ENCODE data around the gene FGGY. TPM values are rescaled to one million over a fixed set of nuclear protein-coding genes. Genes with fewer than 3 reads are reported as not detected.

The FGGY gene
- total and polyA plus RNA-seq, 4 donors: 16.0 to 67.0 (median 43.4) TPM

DNA sequence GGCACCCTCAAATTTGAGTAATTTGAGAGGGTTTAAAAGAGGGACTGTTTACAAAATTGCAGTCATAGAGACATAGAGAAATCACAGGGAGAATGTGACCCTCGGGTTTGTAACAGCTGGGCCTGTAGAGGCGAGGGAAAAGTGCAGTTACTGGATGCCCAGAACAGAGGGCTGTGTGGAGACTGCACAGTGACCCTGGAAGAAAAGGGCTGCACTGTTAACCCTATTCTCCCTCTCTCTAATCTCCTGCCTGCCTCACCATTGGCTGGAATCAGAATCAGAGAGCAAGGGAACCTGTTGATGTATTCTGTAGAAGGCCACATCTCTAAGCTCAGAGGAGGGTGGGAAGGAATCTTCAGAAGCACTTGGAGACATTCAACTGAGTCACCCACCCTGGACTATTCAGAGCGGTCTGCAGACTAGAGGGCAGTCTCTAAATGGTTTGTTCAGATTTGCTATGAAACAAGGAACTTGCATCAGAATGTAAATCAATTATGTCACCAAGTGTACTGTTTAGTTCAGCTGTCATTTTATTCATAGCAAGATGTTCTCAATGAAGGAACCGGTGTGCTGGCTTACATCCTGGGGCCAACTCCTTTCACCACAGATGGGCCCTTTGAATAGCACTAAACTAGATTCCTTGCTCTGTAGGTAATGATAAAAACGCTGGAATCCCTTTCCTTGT, 385.6 kb downstream of the FGGY start:
- H3K4me1 ChIP-seq (ENCODE audit: control insufficient read depth in 4 of 4, insufficient read depth in 4 of 4, low read length in 3 of 4): no peaks in the 10 kb centered on the region
- no peaks in the 10 kb centered on the region for H3K9me3 ChIP-seq (ENCODE audit: control insufficient read depth in 4 of 4, low read length in 3 of 4)
- DNase-seq (ENCODE audit: low spot score): no peak
- H3K27me3 ChIP-seq (ENCODE audit: control insufficient read depth in 4 of 4, insufficient read depth in 4 of 4, low read length in 3 of 4): no peaks in the 10 kb centered on the region
- H3K36me3 ChIP-seq (ENCODE audit: control insufficient read depth in 4 of 4, insufficient read depth in 3 of 4, low read depth in 1 of 4, low read length in 3 of 4): peaks cover 2 to 17% (median 7%) of the 10 kb centered on the region in 4 donors
- WGBS: 81% methylated on average over 5 of the region's 5 CpGs
- H3K27ac ChIP-seq (ENCODE audit: low read depth in 1 of 2, low read length in 2 of 2): no peak overlapping the region
- no peak overlapping the region for H3K9ac ChIP-seq (ENCODE audit: low read depth in 1 of 2, low read length in 2 of 2)
- H3K4me3 ChIP-seq (ENCODE audit: low read depth in 1 of 3, low read length in 3 of 3): no peak overlapping the region
- no peak for TF ChIP-seq JUND (IDR thresholded peaks at IDR 0.05)
- no peak for TF ChIP-seq EGR1 (IDR thresholded peaks at IDR 0.05; ENCODE audit: low read depth in 2 of 2)
- no peak for TF ChIP-seq FOXA2 (IDR thresholded peaks at IDR 0.05)
- no peak for TF ChIP-seq RAD21 (IDR thresholded peaks at IDR 0.05)
- TF ChIP-seq YY1 (IDR thresholded peaks at IDR 0.05): no peak

DNA sequence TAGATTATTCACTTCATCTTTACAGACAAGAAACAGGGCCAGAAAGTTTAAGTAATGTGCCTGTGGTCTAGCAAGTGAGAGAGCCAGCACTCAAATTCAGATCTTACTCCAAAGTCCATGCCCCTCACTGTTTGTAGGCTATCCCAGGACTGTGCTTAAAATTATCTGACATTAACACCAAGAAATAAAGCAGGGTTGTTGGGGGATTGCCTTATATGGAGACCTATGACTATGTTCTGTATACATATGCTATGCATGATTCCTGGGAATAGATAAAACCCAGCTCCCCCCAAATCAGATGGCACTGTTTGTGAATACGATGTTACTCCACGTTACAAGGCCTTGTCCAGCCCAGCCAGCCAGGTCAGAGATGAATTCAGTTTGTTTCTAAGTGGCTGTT, 386.3 kb downstream of the FGGY start:
- no peaks in the 10 kb centered on the region for H3K9me3 ChIP-seq (ENCODE audit: control insufficient read depth in 4 of 4, low read length in 3 of 4)
- TF ChIP-seq JUND (IDR thresholded peaks at IDR 0.05) (no peak), YY1 (IDR thresholded peaks at IDR 0.05) (no peak), HNF4A (conservative IDR thresholded peaks at IDR 0.05) (no peak), EGR1 (IDR thresholded peaks at IDR 0.05; ENCODE audit: low read depth in 2 of 2) (no peak), TAF1 (conservative IDR thresholded peaks at IDR 0.05) (no peak), SP1 (IDR thresholded peaks at IDR 0.05) (no peak), RXRA (IDR thresholded peaks at IDR 0.05) (no peak), FOXA2 (IDR thresholded peaks at IDR 0.05) (no peak), NR2F2 (IDR thresholded peaks at IDR 0.05) (no peak)
- TF ChIP-seq, protein P1, sequence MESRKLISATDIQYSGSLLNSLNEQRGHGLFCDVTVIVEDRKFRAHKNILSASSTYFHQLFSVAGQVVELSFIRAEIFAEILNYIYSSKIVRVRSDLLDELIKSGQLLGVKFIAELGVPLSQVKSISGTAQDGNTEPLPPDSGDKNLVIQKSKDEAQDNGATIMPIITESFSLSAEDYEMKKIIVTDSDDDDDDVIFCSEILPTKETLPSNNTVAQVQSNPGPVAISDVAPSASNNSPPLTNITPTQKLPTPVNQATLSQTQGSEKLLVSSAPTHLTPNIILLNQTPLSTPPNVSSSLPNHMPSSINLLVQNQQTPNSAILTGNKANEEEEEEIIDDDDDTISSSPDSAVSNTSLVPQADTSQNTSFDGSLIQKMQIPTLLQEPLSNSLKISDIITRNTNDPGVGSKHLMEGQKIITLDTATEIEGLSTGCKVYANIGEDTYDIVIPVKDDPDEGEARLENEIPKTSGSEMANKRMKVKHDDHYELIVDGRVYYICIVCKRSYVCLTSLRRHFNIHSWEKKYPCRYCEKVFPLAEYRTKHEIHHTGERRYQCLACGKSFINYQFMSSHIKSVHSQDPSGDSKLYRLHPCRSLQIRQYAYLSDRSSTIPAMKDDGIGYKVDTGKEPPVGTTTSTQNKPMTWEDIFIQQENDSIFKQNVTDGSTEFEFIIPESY (IDR thresholded peaks at IDR 0.05): no peak
- TF ChIP-seq, protein P2, sequence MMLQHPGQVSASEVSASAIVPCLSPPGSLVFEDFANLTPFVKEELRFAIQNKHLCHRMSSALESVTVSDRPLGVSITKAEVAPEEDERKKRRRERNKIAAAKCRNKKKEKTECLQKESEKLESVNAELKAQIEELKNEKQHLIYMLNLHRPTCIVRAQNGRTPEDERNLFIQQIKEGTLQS (IDR thresholded peaks at IDR 0.05): no peak
- TF ChIP-seq, protein P3, sequence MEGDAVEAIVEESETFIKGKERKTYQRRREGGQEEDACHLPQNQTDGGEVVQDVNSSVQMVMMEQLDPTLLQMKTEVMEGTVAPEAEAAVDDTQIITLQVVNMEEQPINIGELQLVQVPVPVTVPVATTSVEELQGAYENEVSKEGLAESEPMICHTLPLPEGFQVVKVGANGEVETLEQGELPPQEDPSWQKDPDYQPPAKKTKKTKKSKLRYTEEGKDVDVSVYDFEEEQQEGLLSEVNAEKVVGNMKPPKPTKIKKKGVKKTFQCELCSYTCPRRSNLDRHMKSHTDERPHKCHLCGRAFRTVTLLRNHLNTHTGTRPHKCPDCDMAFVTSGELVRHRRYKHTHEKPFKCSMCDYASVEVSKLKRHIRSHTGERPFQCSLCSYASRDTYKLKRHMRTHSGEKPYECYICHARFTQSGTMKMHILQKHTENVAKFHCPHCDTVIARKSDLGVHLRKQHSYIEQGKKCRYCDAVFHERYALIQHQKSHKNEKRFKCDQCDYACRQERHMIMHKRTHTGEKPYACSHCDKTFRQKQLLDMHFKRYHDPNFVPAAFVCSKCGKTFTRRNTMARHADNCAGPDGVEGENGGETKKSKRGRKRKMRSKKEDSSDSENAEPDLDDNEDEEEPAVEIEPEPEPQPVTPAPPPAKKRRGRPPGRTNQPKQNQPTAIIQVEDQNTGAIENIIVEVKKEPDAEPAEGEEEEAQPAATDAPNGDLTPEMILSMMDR (IDR thresholded peaks at IDR 0.05; ENCODE audit: low read depth, low read length, missing input control): no peak
- TF ChIP-seq, protein P4, sequence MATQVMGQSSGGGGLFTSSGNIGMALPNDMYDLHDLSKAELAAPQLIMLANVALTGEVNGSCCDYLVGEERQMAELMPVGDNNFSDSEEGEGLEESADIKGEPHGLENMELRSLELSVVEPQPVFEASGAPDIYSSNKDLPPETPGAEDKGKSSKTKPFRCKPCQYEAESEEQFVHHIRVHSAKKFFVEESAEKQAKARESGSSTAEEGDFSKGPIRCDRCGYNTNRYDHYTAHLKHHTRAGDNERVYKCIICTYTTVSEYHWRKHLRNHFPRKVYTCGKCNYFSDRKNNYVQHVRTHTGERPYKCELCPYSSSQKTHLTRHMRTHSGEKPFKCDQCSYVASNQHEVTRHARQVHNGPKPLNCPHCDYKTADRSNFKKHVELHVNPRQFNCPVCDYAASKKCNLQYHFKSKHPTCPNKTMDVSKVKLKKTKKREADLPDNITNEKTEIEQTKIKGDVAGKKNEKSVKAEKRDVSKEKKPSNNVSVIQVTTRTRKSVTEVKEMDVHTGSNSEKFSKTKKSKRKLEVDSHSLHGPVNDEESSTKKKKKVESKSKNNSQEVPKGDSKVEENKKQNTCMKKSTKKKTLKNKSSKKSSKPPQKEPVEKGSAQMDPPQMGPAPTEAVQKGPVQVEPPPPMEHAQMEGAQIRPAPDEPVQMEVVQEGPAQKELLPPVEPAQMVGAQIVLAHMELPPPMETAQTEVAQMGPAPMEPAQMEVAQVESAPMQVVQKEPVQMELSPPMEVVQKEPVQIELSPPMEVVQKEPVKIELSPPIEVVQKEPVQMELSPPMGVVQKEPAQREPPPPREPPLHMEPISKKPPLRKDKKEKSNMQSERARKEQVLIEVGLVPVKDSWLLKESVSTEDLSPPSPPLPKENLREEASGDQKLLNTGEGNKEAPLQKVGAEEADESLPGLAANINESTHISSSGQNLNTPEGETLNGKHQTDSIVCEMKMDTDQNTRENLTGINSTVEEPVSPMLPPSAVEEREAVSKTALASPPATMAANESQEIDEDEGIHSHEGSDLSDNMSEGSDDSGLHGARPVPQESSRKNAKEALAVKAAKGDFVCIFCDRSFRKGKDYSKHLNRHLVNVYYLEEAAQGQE (IDR thresholded peaks at IDR 0.05): no peak
- no peak for DNase-seq (ENCODE audit: low spot score)
- no peak overlapping the region for H3K4me3 ChIP-seq (ENCODE audit: low read depth in 1 of 3, low read length in 3 of 3)
- no peaks in the 10 kb centered on the region for H3K27me3 ChIP-seq (ENCODE audit: control insufficient read depth in 4 of 4, insufficient read depth in 4 of 4, low read length in 3 of 4)
- H3K4me1 ChIP-seq (ENCODE audit: control insufficient read depth in 4 of 4, insufficient read depth in 4 of 4, low read length in 3 of 4): no peaks in the 10 kb centered on the region
- 90% methylated on average over 2 of the region's 2 CpGs for WGBS
- H3K36me3 ChIP-seq (ENCODE audit: control insufficient read depth in 4 of 4, insufficient read depth in 3 of 4, low read depth in 1 of 4, low read length in 3 of 4): peaks cover 2 to 17% (median 10%) of the 10 kb centered on the region in 4 donors
- no peak overlapping the region for H3K27ac ChIP-seq (ENCODE audit: low read depth in 1 of 2, low read length in 2 of 2)
- H3K9ac ChIP-seq (ENCODE audit: low read depth in 1 of 2, low read length in 2 of 2): no peak overlapping the region

Data from liver (tissue), 9 donors.